HepG2 (cell line): Measurements from ENCODE around the gene CD68. TPM values are rescaled to one million over a fixed set of nuclear protein-coding genes. Genes with fewer than 3 reads are reported as not detected.

ENCODE experiments used
- BRCA1 ChIP-seq: sonication (generic); formaldehyde crosslinking; IDR thresholded peaks from 2 replicates; pipeline ENCODE4 v1.4.0; 2020; ENCODE audit warnings: missing genetic modification reagents
- CBX2 ChIP-seq, 2 experiments: fragments of 200-600 bp in 1 of 2; sonication (generic); formaldehyde crosslinking in 1 of 2; IDR thresholded peaks; 2 replicates each; pipeline versions ENCODE4 v1.7.0 to v1.8.1; 2018 to 2022; ENCODE audit warnings: low read depth in 2 of 2, low read length in 1 of 2, mild to moderate bottlenecking in 1 of 2, missing genetic modification reagents in 1 of 2
- FOSL2 ChIP-seq: sonication (generic); formaldehyde crosslinking; IDR thresholded peaks from 2 replicates; pipeline ENCODE4 v1.4.0; 2020; ENCODE audit warnings: missing genetic modification reagents
- HDAC2 ChIP-seq: sonication (generic); formaldehyde crosslinking; IDR thresholded peaks from 2 replicates; pipeline ENCODE4 v1.4.0; 2020; ENCODE audit warnings: missing genetic modification reagents
- KDM2A ChIP-seq: sonication (generic); formaldehyde crosslinking; IDR thresholded peaks from 2 replicates; pipeline ENCODE4 v1.4.0; 2020; ENCODE audit warnings: low read depth, missing genetic modification reagents, borderline replicate concordance
- SYNCRIP ChIP-seq: fragments of 200-400 bp; formaldehyde crosslinking; IDR thresholded peaks from 2 replicates; pipeline ENCODE4 v1.6.1; 2018; ENCODE audit warnings: mild to moderate bottlenecking, low read depth, low read length; ENCODE audit not compliant: insufficient read depth
- TCF7L2 ChIP-seq: IDR thresholded peaks from 2 replicates; pipeline ENCODE4 v1.6.1; 2011; ENCODE audit warnings: mild to moderate bottlenecking, low read depth, low read length, moderate library complexity
- ZBTB7B ChIP-seq: sonication (generic); formaldehyde crosslinking; IDR thresholded peaks from 2 replicates; pipeline ENCODE4 v1.4.0; 2020; ENCODE audit warnings: missing genetic modification reagents
- ZIK1 ChIP-seq: sonication (generic); formaldehyde crosslinking; IDR thresholded peaks from 2 replicates; pipeline ENCODE4 v1.5.0; 2020; ENCODE audit warnings: mild to moderate bottlenecking, low read depth, missing genetic modification reagents, borderline replicate concordance
- ZNF354B ChIP-seq: sonication (generic); formaldehyde crosslinking; IDR thresholded peaks from 2 replicates; pipeline ENCODE4 v1.8.0; 2022; ENCODE audit warnings: mild to moderate bottlenecking, missing genetic modification reagents
- ZNF672 ChIP-seq: sonication (generic); formaldehyde crosslinking; IDR thresholded peaks from 2 replicates; pipeline ENCODE4 v1.8.1; 2022; ENCODE audit warnings: missing genetic modification reagents
- ZNF782 ChIP-seq: sonication (generic); formaldehyde crosslinking; IDR thresholded peaks from 2 replicates; pipeline ENCODE4 v1.4.0; 2020; ENCODE audit warnings: missing genetic modification reagents, mild to moderate bottlenecking, borderline replicate concordance
- ZNF83 ChIP-seq: sonication (generic); formaldehyde crosslinking; IDR thresholded peaks from 2 replicates; pipeline ENCODE4 v1.4.0; 2020; ENCODE audit warnings: missing genetic modification reagents, mild to moderate bottlenecking, borderline replicate concordance
- ZNF883 ChIP-seq: sonication (generic); formaldehyde crosslinking; IDR thresholded peaks from 2 replicates; pipeline ENCODE4 v1.5.1; 2020; ENCODE audit warnings: mild to moderate bottlenecking, missing genetic modification reagents; ENCODE audit errors: not compliant biosample characterization
- ZSCAN25 ChIP-seq: sonication (generic); formaldehyde crosslinking; IDR thresholded peaks from 2 replicates; pipeline ENCODE4 v1.8.0; 2022; ENCODE audit warnings: mild to moderate bottlenecking, missing genetic modification reagents
- polyA plus RNA-seq, 8 experiments: library from polyadenylated mRNA; depleted of rRNA in 3 of 8; stranded (reverse) in 7 of 8; unstranded in 1 of 8; fragments of >200 nt; fragmentation: Illumina TruSeq in 4 of 8; extraction: Trizol in 4 of 8; gene quantifications; 2 replicates each; pipeline versions ENCODE4 v1.2.1 to v1.2.3, GENCODE V29; 2011 to 2016; ENCODE audit warnings: low read depth in 4 of 8, missing spikeins in 1 of 8, mixed read lengths in 1 of 8; ENCODE audit not compliant: insufficient read depth in 1 of 8
- total RNA-seq, 5 experiments: library from RNA; depleted of rRNA; stranded (reverse); fragments of >200 nt; fragmentation: Illumina TruSeq; extraction: Trizol; gene quantifications; 2 replicates each; pipeline ENCODE4 v1.2.3, GENCODE V29; 2016; ENCODE audit warnings: low read depth in 1 of 5
- TF ChIP-seq, protein P1 (sequence below): sonication (generic); formaldehyde crosslinking; IDR thresholded peaks from 2 replicates; pipeline ENCODE4 v1.5.0; 2020; ENCODE audit warnings: mild to moderate bottlenecking, missing genetic modification reagents, borderline replicate concordance
- TF ChIP-seq, protein P2 (sequence below): sonication (generic); formaldehyde crosslinking; IDR thresholded peaks from 2 replicates; pipeline ENCODE4 v1.4.0; 2020; ENCODE audit warnings: missing genetic modification reagents, mild to moderate bottlenecking, borderline replicate concordance
- TF ChIP-seq, protein P3 (sequence below): sonication (generic); formaldehyde crosslinking; IDR thresholded peaks from 2 replicates; pipeline ENCODE4 v1.4.0; 2020; ENCODE audit warnings: missing genetic modification reagents, mild to moderate bottlenecking, borderline replicate concordance

CD68 gene
- total and polyA plus RNA-seq, 2 of the 13 experiments (the other 11 are each of a cell fraction or from before 2014, with no cell fraction given) = 10.3 to 104 TPM

DNA sequence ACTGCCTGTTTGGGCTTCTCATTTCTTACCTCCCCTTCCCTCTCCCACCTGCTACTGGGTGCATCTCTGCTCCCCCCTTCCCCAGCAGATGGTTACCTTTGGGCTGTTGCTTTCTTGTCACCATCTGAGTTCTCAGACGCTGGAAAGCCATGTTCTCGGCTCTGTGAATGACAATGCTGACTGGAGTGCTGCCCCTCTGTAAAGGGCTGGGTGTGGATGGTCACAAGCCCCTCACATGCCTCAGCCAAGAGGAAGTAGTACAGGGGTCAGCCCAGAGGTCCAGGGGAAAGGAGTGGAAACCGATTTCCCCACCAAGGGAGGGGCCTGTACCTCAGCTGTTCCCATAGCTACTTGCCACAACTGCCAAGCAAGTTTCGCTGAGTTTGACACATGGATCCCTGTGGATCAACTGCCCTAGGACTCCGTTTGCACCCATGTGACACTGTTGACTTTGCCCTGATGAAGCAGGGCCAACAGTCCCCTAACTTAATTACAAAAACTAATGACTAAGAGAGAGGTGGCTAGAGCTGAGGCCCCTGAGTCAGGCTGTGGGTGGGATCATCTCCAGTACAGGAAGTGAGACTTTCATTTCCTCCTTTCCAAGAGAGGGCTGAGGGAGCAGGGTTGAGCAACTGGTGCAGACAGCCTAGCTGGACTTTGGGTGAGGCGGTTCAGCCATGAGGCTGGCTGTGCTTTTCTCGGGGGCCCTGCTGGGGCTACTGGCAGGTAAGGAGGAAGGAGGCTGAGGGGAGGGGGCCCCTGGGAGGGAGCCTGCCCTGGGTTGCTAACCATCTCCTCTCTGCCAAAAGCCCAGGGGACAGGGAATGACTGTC, at the start of gene CD68 (continued):
- TF ChIP-seq ZIK1 (0 out of 2 replicates have a peak, but pooled peaks have one; percentile 41), ZNF782 (CRISPR knock-in tag) (no peak), BRCA1 (peak; percentile 58), ZBTB7B (no peak), ZNF672 (CRISPR knock-in tag) (0 out of 2 replicates have a peak, but pooled peaks have one; percentile 58), ZSCAN25 (CRISPR knock-in tag) (peak; percentile 63; the same call in 1 of the 2 replicates), ZNF883 (CRISPR knock-in tag) (peak; percentile 76), FOSL2 (peak; percentile 84), TCF7L2 (no peak), CBX2 (IDR thresholded peaks at IDR 0.05; ENCODE audit: low read depth, low read length) (no peak), CBX2 (CRISPR knock-in tag; IDR thresholded peaks at IDR 0.05; ENCODE audit: low read depth) (no peak), HDAC2 (CRISPR knock-in tag) (peak; percentile 68; the same call in 1 of the 2 replicates), ZNF83 (CRISPR knock-in tag) (no peak; the same call in 1 of the 2 replicates), KDM2A (CRISPR knock-in tag) (peak; percentile 91), SYNCRIP (no peak), ZNF354B (CRISPR knock-in tag) (no peak)
- TF ChIP-seq, protein P1, sequence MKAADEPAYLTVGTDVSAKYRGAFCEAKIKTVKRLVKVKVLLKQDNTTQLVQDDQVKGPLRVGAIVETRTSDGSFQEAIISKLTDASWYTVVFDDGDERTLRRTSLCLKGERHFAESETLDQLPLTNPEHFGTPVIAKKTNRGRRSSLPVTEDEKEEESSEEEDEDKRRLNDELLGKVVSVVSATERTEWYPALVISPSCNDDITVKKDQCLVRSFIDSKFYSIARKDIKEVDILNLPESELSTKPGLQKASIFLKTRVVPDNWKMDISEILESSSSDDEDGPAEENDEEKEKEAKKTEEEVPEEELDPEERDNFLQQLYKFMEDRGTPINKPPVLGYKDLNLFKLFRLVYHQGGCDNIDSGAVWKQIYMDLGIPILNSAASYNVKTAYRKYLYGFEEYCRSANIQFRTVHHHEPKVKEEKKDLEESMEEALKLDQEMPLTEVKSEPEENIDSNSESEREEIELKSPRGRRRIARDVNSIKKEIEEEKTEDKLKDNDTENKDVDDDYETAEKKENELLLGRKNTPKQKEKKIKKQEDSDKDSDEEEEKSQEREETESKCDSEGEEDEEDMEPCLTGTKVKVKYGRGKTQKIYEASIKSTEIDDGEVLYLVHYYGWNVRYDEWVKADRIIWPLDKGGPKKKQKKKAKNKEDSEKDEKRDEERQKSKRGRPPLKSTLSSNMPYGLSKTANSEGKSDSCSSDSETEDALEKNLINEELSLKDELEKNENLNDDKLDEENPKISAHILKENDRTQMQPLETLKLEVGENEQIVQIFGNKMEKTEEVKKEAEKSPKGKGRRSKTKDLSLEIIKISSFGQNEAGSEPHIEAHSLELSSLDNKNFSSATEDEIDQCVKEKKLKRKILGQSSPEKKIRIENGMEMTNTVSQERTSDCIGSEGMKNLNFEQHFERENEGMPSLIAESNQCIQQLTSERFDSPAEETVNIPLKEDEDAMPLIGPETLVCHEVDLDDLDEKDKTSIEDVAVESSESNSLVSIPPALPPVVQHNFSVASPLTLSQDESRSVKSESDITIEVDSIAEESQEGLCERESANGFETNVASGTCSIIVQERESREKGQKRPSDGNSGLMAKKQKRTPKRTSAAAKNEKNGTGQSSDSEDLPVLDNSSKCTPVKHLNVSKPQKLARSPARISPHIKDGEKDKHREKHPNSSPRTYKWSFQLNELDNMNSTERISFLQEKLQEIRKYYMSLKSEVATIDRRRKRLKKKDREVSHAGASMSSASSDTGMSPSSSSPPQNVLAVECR = peak; percentile 89
- TF ChIP-seq, protein P2, sequence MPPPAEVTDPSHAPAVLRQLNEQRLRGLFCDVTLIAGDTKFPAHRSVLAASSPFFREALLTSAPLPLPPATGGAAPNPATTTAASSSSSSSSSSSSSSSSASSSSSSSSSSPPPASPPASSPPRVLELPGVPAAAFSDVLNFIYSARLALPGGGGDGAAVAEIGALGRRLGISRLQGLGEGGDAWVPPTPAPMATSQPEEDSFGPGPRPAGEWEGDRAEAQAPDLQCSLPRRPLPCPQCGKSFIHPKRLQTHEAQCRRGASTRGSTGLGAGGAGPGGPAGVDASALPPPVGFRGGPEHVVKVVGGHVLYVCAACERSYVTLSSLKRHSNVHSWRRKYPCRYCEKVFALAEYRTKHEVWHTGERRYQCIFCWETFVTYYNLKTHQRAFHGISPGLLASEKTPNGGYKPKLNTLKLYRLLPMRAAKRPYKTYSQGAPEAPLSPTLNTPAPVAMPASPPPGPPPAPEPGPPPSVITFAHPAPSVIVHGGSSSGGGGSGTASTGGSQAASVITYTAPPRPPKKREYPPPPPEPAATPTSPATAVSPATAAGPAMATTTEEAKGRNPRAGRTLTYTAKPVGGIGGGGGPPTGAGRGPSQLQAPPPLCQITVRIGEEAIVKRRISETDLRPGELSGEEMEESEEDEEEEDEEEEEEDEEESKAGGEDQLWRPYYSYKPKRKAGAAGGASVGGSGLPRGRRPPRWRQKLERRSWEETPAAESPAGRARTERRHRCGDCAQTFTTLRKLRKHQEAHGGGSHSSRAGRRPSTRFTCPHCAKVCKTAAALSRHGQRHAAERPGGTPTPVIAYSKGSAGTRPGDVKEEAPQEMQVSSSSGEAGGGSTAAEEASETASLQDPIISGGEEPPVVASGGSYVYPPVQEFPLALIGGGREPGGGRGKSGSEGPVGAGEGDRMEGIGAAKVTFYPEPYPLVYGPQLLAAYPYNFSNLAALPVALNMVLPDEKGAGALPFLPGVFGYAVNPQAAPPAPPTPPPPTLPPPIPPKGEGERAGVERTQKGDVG (CRISPR knock-in tag) = 0 out of 2 replicates have a peak, but pooled peaks have one; percentile 26
- TF ChIP-seq, protein P3, sequence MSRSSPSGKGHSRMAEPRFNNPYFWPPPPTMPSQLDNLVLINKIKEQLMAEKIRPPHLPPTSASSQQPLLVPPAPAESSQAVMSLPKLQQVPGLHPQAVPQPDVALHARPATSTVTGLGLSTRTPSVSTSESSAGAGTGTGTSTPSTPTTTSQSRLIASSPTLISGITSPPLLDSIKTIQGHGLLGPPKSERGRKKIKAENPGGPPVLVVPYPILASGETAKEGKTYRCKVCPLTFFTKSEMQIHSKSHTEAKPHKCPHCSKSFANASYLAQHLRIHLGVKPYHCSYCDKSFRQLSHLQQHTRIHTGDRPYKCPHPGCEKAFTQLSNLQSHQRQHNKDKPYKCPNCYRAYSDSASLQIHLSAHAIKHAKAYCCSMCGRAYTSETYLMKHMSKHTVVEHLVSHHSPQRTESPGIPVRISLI (CRISPR knock-in tag) = no peak; the same call in 1 of the 2 replicates
